ENCODE measurements around the gene BEGAIN. TPM values are rescaled to one million over a fixed set of nuclear protein-coding genes. Genes with fewer than 3 reads are reported as not detected.

Gene BEGAIN
- total RNA-seq, 1 donor from 2014 or later, result 2.5 TPM

GRCh38 chr14:100589760-100590469 lies 2.7 kb upstream of the BEGAIN start:
- Mint-ChIP-seq H3K27me3 (ENCODE audit: insufficient read depth) (peaks cover 25% of the 10 kb centered on the region), H3K4me3 (no peak overlapping the region), H3K4me1 (ENCODE audit: low read depth) (no peaks in the 10 kb centered on the region), H3K9me3 (no peaks in the 10 kb centered on the region), H3K27ac (no peak overlapping the region), H3K36me3 (ENCODE audit: low read depth) (no peaks in the 10 kb centered on the region)
- intact Hi-C loops (cut with micrococcal nuclease), result no loop called here
- DNase-seq (ENCODE audit: low spot score), result no peak

- H3K9me3 Mint-ChIP-seq, result no peaks in the 10 kb centered on the region
- H3K27me3 Mint-ChIP-seq (ENCODE audit: insufficient read depth), result peaks cover 23% of the 10 kb centered on the region
- H3K4me1 Mint-ChIP-seq (ENCODE audit: low read depth), result no peaks in the 10 kb centered on the region
- intact Hi-C loops (cut with micrococcal nuclease), result no loop called here
- no peak overlapping the region for H3K4me3 Mint-ChIP-seq
- no peak overlapping the region for H3K27ac Mint-ChIP-seq
- no peaks in the 10 kb centered on the region for H3K36me3 Mint-ChIP-seq (ENCODE audit: low read depth)
- no peak for DNase-seq (ENCODE audit: low spot score)
Observed at GRCh38 chr14:100589071-100589759, 2.0 kb upstream of the BEGAIN start.

- Mint-ChIP-seq H3K27ac (no peak overlapping the region), H3K4me1 (ENCODE audit: low read depth) (no peaks in the 10 kb centered on the region), H3K9me3 (no peaks in the 10 kb centered on the region), H3K4me3 (peak overlapping the region; percentile 66), H3K27me3 (ENCODE audit: insufficient read depth) (peaks cover 23% of the 10 kb centered on the region), H3K36me3 (ENCODE audit: low read depth) (no peaks in the 10 kb centered on the region)
- intact Hi-C loops (cut with micrococcal nuclease), result no loop called here
- DNase-seq (ENCODE audit: low spot score), result no peak
Observed at GRCh38 chr14:100588671-100589070, 1.5 kb upstream of the BEGAIN start.

- intact Hi-C loops (cut with micrococcal nuclease), result loop anchor here (1.0 to 2.0 kb wide), 2 partner anchors 52 to 57 kb away; no protein-coding TSS in a partner anchor
Observed at GRCh38 chr14:100587763-100588411, 670 bp upstream of the BEGAIN start.

GRCh38 chr14:100586403-100587085 lies 673 bp downstream of the BEGAIN start:
- intact Hi-C loops (cut with micrococcal nuclease), result loop anchor here (1.0 to 2.0 kb wide), 2 partner anchors 54 to 58 kb away; no protein-coding TSS in a partner anchor
- Mint-ChIP-seq H3K27ac (no peak overlapping the region), H3K36me3 (ENCODE audit: low read depth) (no peaks in the 10 kb centered on the region), H3K9me3 (no peaks in the 10 kb centered on the region), H3K27me3 (ENCODE audit: insufficient read depth) (peaks cover 23% of the 10 kb centered on the region), H3K4me3 (peak overlapping the region; percentile 65), H3K4me1 (ENCODE audit: low read depth) (no peaks in the 10 kb centered on the region)
- DNase-seq (ENCODE audit: low spot score), result no peak

More at GRCh38 chr14:100587763-100588411, 670 bp upstream of the BEGAIN start:
- no peaks in the 10 kb centered on the region for H3K4me1 Mint-ChIP-seq (ENCODE audit: low read depth)
- H3K4me3 Mint-ChIP-seq, result peak overlapping the region; percentile 66
- peaks cover 23% of the 10 kb centered on the region for H3K27me3 Mint-ChIP-seq (ENCODE audit: insufficient read depth)
- H3K36me3 Mint-ChIP-seq (ENCODE audit: low read depth), result no peaks in the 10 kb centered on the region
- no peak overlapping the region for H3K27ac Mint-ChIP-seq
- no peak for DNase-seq (ENCODE audit: low spot score)
- no peaks in the 10 kb centered on the region for H3K9me3 Mint-ChIP-seq

GRCh38 chr14:100586153-100586402 lies 1.1 kb downstream of the BEGAIN start:
- Mint-ChIP-seq H3K36me3 (ENCODE audit: low read depth) (no peaks in the 10 kb centered on the region), H3K4me3 (peak overlapping the region; percentile 65)
- no peak for DNase-seq (ENCODE audit: low spot score)

GRCh38 chr14:100585448-100586152 lies 1.6 kb downstream of the BEGAIN start:
- intact Hi-C loops (cut with micrococcal nuclease), result loop anchor here (2.0 kb wide), 1 partner anchor 59 kb away; no protein-coding TSS in a partner anchor
- H3K27me3 Mint-ChIP-seq (ENCODE audit: insufficient read depth), result peaks cover 23% of the 10 kb centered on the region
- H3K36me3 Mint-ChIP-seq (ENCODE audit: low read depth), result no peaks in the 10 kb centered on the region
- H3K9me3 Mint-ChIP-seq, result no peaks in the 10 kb centered on the region
- peak overlapping the region; percentile 65 for H3K4me3 Mint-ChIP-seq
- H3K4me1 Mint-ChIP-seq (ENCODE audit: low read depth), result no peaks in the 10 kb centered on the region
- DNase-seq (ENCODE audit: low spot score), result no peak
- no peak overlapping the region for H3K27ac Mint-ChIP-seq

More at GRCh38 chr14:100586153-100586402, 1.1 kb downstream of the BEGAIN start:
- Mint-ChIP-seq H3K27ac (no peak overlapping the region), H3K4me1 (ENCODE audit: low read depth) (no peaks in the 10 kb centered on the region), H3K9me3 (no peaks in the 10 kb centered on the region), H3K27me3 (ENCODE audit: insufficient read depth) (peaks cover 23% of the 10 kb centered on the region)
- intact Hi-C loops (cut with micrococcal nuclease), result loop anchor here (2.0 kb wide), 1 partner anchor 59 kb away; no protein-coding TSS in a partner anchor

- H3K27ac Mint-ChIP-seq, result no peak overlapping the region
- DNase-seq (ENCODE audit: low spot score), result no peak
- peak overlapping the region; percentile 28 for H3K4me3 Mint-ChIP-seq
- no peaks in the 10 kb centered on the region for H3K36me3 Mint-ChIP-seq (ENCODE audit: low read depth)
- H3K9me3 Mint-ChIP-seq, result no peaks in the 10 kb centered on the region
- intact Hi-C loops (cut with micrococcal nuclease), result no loop called here
- peaks cover 19% of the 10 kb centered on the region for H3K27me3 Mint-ChIP-seq (ENCODE audit: insufficient read depth)
- no peaks in the 10 kb centered on the region for H3K4me1 Mint-ChIP-seq (ENCODE audit: low read depth)
Observed at GRCh38 chr14:100584056-100585031, 2.9 kb downstream of the BEGAIN start.

GRCh38 chr14:100583245-100583644 lies 4.0 kb downstream of the BEGAIN start:
- H3K27ac Mint-ChIP-seq, result no peak overlapping the region
- intact Hi-C loops (cut with micrococcal nuclease), result no loop called here
- H3K9me3 Mint-ChIP-seq, result no peaks in the 10 kb centered on the region
- H3K4me3 Mint-ChIP-seq, result no peak overlapping the region
- no peaks in the 10 kb centered on the region for H3K36me3 Mint-ChIP-seq (ENCODE audit: low read depth)
- no peak for DNase-seq (ENCODE audit: low spot score)
- H3K27me3 Mint-ChIP-seq (ENCODE audit: insufficient read depth), result peaks cover 15% of the 10 kb centered on the region
- H3K4me1 Mint-ChIP-seq (ENCODE audit: low read depth), result no peaks in the 10 kb centered on the region

GRCh38 chr14:100582496-100583165 lies 4.6 kb downstream of the BEGAIN start:
- intact Hi-C loops (cut with micrococcal nuclease), result no loop called here
- Mint-ChIP-seq H3K4me3 (no peak overlapping the region), H3K27ac (no peak overlapping the region), H3K27me3 (ENCODE audit: insufficient read depth) (peaks cover 9% of the 10 kb centered on the region), H3K9me3 (no peaks in the 10 kb centered on the region), H3K36me3 (ENCODE audit: low read depth) (no peaks in the 10 kb centered on the region), H3K4me1 (ENCODE audit: low read depth) (no peaks in the 10 kb centered on the region)
- no peak for DNase-seq (ENCODE audit: low spot score)
